Astrocyte (in vitro differentiated cells and primary cell): ENCODE data around the gene AMOTL1.

Experiments used
- CTCF ChIP-seq: IDR thresholded peaks from 2 replicates; pipeline ENCODE4 v1.5.1; 2011; ENCODE audit warnings: low read depth, mild to moderate bottlenecking, inconsistent platforms, low read length, moderate library complexity; ENCODE audit not compliant: insufficient read depth
- EZH2 ChIP-seq: IDR thresholded peaks from 2 replicates; pipeline ENCODE4 v1.6.1; 2012; ENCODE audit warnings: mild to moderate bottlenecking, low read length, inconsistent platforms; ENCODE audit not compliant: insufficient read depth

GRCh38 chr11:94857337-94857736, 89.2 kb downstream of the AMOTL1 start:
- TF ChIP-seq CTCF (no peak), EZH2 (no peak)
